Measurements from ENCODE around the gene TBXA2R.
"Not testable (repeated sequence)": the region's sequence is repeated elsewhere in the genome, so short reads cannot be mapped to it uniquely, and the experiment has no call there.

Gene TBXA2R

GRCh38 chr19:3572855-3573161, 33.9 kb downstream of the TBXA2R start, which contains the start of gene HMG20B:
HMG20B (plus strand) TSS chr19:3572944; CDS start chr19:3573310, 366 bp downstream.
- DNase-seq (ENCODE audit: low read depth), result no peak
- H3K4me3 ChIP-seq (ENCODE audit: low read length), result peak within 1 kb of the TSS; percentile 84
- no peak for TF ChIP-seq CTCF (IDR thresholded peaks at IDR 0.05; ENCODE audit: insufficient read depth, low read depth, low read length, missing control alignments)

GRCh38 chr19:3572132-3572854, 34.4 kb downstream of the TBXA2R start:
- peak overlapping the region; percentile 49 for H3K4me3 ChIP-seq (ENCODE audit: low read length)
- TF ChIP-seq CTCF (IDR thresholded peaks at IDR 0.05; ENCODE audit: insufficient read depth, low read depth, low read length, missing control alignments), result no peak
- peak; percentile 100 for DNase-seq (ENCODE audit: low read depth)

GRCh38 chr19:3570606-3571011, 36.1 kb downstream of the TBXA2R start:
- no peak for TF ChIP-seq CTCF (IDR thresholded peaks at IDR 0.05; ENCODE audit: insufficient read depth, low read depth, low read length, missing control alignments)
- DNase-seq (ENCODE audit: low read depth), result no peak
- no peak overlapping the region for H3K4me3 ChIP-seq (ENCODE audit: low read length)

- not testable (repeated sequence) for DNase-seq (ENCODE audit: low read depth); H3K4me3 ChIP-seq (ENCODE audit: low read length)
Measured at GRCh38 chr19:3570042-3570441, 36.6 kb downstream of the TBXA2R start.

GRCh38 chr19:3565139-3565538, 41.5 kb downstream of the TBXA2R start:
- H3K4me3 ChIP-seq (ENCODE audit: low read length), result no peak overlapping the region
- DNase-seq (ENCODE audit: low read depth), result no peak
- TF ChIP-seq CTCF (IDR thresholded peaks at IDR 0.05; ENCODE audit: insufficient read depth, low read depth, low read length, missing control alignments), result no peak

- no peak for TF ChIP-seq CTCF (IDR thresholded peaks at IDR 0.05; ENCODE audit: insufficient read depth, low read depth, low read length, missing control alignments)
- no peak for DNase-seq (ENCODE audit: low read depth)
- no peak overlapping the region for H3K4me3 ChIP-seq (ENCODE audit: low read length)
Measured at GRCh38 chr19:3563709-3564524, 42.8 kb downstream of the TBXA2R start.

GRCh38 chr19:3557461-3558248, 49.0 kb downstream of the TBXA2R start, which contains the start of gene MFSD12:
MFSD12 (minus strand) TSS chr19:3557586; CDS start chr19:3557403, 183 bp downstream.
- peak within 1 kb of the TSS; percentile 80 for H3K4me3 ChIP-seq (ENCODE audit: low read length)
- DNase-seq (ENCODE audit: low read depth), result peak; percentile 96

More at GRCh38 chr19:3557461-3558248, 49.0 kb downstream of the TBXA2R start, which contains the start of gene MFSD12:
- TF ChIP-seq CTCF (IDR thresholded peaks at IDR 0.05; ENCODE audit: insufficient read depth, low read depth, low read length, missing control alignments), result no peak

Measured in epithelial cell of esophagus (primary cell).